NCI-H2196 treated with DMSO at 0.1 percent for 48 hours (cell line): ENCODE measurements around the gene CD164.

Experiments
- DNase-seq: peaks from one replicate; lab custom pipeline; 2025; ENCODE audit not compliant: unreplicated experiment; lab: John Stamatoyannopoulos, UW

The CD164 gene

DNA sequence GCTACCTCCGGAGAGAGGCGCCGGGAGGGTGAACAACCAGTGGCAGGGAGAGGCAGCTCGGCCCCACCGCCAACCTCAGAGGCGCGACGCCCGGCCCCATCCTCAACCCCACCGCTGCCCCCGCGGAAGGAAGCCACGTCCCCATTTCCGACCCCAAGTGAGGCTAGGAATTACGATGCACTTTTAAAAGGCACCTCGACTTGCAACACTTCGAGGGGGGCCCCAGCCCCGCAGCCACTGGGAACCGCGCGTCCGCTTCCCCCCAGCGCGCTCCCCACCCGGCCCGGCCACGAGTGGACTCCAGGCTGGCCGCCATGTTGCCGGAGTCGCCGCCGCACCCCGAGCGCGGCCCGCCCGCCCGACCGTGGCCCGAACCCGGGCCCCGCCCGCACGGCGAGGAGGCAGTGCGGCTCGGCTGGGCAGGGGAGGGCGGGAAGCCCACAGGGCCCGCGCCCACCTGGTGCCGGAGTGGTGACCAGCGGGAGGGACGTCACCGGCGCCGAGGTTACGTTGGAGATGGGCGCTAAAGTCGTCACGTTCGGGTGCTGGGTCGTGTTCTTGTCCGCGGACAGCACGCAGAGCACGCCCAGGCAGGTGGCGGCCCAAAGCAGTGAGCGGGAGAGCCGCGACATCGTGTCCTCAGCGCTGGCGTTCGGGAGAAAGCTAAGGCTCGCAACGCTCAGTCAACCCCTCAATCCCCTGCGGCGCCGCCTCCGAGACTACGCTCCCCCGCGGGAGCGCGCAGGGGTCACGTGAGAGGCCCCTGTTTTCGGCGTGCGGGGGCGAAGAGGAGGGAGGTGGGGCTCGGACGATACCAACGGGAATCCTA, at the start of gene CD164:
TSS of gene CD164 (minus strand) at position 721 of the 829 bp plus-strand sequence. CDS start at position 632, 89 bp downstream.
- peak; percentile 94 for DNase-seq

DNA sequence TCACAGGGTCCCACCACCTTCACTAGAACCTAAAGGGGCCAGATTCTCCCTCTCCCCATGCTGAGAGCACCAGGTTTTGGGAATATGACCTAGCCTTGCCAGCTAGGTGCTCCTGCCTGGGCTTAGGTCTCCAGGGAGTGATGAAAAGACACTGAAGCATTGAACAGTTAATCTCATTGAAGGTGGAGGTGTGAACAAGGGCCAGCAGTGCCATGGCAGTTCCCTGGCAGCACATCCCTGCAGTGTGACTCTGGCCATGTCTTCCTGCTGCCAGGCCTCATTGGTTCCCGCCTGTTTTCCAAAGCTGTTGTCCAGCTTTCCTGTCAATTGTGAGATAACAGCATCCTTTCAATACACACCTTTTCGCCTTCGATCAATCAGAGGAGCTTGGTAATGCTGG, 47.2 kb upstream of the CD164 start:
- DNase-seq: no peak

DNA sequence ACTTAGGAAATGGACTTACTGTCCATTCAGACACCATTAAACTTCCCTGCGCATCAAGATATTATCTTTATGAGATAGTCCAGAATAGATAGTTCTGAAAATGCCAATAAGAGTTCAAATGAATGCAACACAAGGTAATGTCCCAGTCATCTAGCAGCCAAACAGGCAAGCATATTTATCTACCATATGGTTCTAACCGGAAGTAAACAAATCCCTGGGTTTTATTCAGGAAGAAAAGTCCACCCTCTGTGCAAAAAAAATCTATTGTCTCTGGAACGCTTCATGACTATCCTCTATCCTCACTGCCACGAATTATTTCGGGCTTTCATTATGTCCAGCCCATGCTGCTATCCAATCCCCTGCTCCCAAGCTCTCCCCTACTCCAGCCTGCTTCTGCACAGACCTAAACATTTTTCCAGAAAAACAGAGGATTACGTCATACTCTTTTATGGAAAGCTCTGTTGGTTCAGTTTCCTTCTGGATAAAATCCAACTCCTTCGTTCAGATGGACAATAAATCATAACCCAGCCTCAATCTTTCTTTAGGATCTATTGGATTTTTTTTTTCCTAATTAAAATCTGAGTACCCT, 46.7 kb upstream of the CD164 start:
- no peak for DNase-seq

DNA sequence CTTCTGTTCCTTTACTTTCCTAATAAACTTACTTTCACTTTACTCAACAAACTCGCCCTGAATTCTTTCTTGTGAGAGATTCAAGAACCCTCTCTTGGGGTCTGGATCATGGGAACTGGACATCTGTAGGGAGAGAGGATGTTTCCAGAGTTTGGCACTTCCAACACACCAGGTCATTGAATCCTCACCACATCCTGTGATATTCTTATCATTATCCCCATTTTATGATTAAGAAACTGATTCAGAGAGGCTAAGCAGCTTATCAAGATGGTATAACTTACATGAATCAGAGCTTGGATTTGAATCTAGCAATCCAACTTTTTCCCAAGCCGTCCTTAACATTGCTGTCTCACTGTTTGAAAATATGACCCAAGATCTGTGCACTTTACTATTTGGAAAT, 42.7 kb upstream of the CD164 start:
- DNase-seq: no peak

DNA sequence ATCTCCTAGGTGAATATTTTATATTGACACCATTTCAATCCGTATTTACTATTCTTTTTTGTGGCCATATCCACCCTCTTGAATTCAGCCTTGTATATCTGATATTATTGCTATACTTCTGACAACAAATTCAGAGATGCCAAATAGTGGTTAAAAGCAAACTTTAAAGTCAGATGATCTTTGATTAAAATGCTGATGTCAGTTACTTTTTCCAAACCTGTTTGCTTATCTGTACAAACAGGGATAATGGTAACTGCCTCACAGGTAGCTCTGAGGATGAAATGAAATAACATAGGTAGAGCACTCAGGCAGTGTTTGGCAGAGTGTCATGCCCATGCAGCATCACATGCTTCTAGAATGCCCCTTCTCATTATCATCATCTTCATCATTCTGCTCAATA, 38.9 kb upstream of the CD164 start:
- DNase-seq: no peak

DNA sequence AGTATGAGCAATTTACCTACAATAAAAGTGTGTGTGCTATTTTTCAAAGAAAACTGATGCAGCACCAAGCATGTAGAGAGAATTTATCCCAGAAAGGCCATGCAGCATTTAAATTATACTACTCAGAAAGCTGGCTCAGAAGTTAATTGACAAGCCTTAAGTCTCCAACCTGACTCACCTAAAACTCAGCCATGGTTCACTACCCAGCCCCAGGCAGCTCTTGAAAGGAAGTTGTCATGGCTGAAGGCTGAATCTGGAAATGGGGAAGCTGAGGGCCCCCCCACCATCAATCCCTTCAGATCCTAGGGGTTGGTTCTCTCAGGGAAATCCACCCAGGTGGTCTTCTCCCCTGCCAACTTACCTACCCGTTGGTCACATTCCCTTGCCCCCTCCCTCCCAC, 38.5 kb upstream of the CD164 start:
- DNase-seq: no peak

DNA sequence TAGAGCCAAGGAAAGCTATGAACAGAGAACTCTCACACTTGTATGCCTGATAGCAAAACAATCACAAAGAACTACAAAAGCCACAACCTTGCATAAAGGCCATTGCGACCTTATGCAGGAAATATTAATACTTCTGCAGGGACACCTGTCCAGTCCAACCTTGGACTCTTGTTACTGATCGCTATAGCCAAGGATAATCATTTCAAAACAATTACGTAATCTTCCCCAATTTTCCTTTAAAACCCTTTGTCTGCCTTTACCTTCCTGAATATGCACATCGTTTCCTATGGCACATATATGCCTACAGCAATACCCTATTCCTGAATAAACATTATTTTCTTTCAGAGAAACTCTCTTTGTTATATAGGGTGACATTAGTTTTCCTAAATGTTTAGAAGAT, 35.4 kb upstream of the CD164 start:
- DNase-seq: no peak

DNA sequence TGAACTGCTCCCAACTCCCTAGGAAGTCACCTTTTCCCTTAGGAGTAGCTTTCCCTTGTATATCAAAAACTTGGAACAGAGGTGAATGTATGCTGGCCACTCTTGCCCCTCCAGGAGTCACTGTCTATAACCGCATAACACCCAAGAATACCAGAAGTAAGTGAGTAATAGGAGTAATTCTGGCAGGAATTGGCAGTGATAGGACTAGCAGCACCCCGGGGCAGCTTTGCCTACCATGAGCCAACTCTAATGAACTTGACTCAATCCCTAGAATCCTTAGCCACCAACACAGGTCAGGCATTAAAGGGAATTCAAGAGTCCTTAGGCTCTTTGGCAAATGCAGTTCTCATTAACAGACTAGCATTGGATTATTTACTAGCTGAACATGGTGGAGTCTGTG, 28.8 kb upstream of the CD164 start:
- DNase-seq: no peak

DNA sequence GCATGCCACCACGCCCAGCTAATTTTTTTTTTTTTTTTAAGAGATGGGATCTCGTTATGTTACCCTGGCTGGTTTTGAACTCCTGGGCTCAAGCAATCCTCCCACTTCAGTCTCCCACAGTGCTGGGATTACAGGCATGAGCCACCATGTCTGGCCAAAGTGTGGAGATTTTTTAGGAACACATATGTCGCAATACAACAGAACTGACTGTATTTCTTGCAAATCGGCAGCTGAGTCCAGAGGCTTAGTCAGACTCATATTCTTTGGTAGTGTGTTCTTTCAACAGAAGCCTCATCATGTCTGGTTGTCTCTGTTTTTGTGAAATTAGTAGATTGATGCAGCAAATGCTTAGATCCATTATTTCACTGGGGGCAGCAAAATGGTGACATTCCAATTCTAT, 23.9 kb upstream of the CD164 start:
- DNase-seq: no peak

DNA sequence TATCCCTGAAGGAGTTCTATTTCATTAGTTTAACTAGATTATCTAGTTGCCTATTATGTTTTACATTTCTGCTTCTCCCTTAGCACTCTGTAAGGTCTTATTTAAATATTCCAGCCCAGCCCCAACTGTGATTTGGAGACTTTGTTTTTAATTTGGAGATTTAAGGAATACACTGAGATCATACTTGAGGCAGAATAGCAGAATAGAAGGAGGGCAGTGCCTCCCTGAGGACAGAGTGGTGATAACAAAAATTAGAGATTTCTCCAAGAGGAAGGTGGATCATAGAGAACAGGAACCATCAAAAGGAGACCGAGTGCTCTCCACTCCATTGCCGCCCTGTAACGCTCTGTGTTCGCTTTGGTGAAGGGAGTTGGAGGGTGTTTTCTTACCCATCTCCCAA, 14.8 kb upstream of the CD164 start:
- no peak for DNase-seq

DNA sequence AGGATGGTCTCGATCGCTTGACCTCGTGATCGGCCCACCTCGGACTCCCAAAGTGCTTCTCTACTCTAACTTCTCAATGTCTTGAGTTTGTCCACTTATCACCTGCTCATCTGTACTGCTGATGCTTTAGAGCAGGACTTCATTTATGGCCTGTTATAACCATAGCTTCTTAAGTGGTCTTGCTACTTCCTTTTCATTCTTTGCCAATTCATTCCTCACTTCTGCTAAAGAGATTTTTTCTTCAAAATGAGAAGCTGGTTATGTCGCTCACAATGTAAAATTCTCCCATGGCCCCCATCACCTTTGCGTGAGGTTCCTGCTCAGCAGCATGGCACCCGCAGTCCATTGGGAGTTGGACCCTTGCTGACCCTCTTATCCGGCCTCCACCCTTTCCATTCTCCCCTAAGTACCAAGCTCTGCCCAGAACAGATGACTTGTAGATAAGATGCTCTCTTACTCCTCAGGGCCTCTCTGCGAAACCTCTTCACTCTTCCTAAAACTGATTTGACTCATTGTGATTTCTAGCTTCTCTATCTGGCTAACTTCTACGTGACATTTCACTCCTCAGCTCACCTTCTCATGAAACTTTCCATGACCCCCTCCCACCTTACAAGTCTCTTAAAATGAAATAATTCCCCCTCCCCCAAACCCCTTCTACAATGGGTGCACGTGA, 13.9 kb upstream of the CD164 start:
- no peak for DNase-seq

DNA sequence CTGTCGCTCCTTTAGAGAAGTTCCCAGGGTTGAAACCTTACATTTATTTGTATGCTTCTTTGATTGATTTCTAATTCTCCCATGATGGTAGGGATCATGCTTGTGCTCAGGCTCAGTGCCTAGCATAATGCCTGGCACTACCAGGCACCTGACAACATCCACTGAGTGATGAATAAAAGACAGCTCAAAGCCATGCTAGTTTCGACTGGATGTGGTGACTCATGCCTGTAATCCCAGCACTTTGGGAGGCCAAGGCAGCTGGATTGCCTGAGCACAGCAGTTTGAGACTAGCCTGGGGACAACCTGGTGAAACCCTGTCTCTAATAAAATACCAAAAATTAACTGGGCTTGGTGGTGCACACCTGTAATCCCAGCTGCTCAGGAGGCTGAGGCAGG, 11.6 kb upstream of the CD164 start:
- no peak for DNase-seq

DNA sequence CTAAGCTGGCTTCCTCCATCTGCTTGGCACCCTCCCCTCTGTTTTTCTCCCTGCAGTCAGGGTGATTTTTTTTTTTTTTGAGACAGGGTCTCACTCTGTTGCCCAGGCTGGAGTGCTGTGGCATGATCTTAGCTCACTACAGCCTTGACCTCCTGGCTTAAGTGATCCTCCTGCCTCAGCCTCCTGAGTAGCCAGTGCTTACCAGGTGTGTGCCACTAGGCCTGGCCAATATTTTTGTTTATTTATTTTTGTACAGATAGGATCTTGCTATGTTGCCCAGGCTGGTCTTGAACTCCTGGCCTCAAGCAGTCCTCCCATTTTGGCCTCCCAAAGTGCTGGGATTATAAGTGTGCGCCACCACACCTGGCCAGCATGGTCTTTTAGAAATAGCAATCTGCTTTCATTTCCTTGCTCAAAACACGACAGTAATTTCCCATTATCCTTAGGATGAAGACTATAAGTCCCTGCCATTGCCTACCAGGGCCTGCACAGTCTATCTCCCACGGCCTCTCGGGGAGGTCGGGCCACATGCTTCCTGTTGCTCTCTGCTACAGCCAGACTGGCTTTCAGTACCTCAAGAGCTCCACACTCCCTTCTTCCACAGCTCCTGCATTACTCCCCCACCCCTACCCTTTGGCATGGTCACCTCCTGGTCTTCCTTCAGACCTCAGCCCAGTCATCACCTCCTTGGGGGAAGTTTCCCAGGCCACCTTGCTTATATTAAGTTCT, 11.1 kb upstream of the CD164 start:
- DNase-seq: no peak

DNA sequence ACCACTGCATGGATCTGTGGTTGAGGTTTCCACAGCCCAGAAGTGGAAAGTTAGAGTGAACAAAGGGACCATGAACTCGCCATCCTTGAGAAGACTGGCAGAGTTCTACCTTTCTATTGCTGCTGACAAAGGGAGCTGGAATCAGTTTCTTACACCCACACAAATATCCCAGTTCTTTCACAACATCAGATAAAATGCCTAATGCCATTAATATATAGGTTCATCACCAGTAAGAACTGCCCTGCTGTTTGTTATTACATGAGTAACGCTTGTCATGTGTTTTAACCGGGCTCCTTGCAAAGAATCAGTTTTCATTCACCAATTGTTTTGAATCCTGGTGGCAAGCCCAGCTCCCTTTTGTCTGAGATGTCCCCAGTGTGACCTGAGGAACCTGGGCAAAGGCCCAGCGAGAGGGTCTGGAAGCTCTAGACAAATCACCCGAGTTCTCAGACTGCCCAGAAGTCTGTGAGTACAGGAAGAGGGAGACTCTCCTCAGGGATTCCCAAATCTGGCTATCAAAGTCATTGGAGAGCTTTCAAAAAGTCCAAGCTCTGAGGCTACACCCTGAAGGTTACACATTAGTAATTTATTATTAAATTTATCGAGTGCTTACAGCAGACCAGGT, 7.5 kb upstream of the CD164 start:
- no peak for DNase-seq

DNA sequence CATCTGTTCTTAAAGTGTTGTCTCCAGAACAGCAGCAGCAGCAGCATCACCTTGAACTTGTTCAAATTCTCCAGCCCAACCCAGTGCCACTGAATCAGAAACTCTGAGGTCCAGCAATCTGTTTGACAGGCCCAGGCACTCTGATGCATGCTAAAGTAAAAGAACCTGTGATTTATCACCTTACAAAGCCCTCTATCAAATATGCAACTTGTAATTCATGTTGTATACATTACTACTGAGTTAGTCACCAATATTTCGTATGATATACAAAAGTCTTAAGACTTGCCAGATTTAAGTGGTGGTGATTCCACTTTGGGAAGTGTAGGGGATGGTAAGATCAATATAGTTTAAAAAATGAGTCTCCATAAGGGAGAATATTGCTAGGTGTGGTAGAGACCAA, 6.0 kb upstream of the CD164 start:
- no peak for DNase-seq

DNA sequence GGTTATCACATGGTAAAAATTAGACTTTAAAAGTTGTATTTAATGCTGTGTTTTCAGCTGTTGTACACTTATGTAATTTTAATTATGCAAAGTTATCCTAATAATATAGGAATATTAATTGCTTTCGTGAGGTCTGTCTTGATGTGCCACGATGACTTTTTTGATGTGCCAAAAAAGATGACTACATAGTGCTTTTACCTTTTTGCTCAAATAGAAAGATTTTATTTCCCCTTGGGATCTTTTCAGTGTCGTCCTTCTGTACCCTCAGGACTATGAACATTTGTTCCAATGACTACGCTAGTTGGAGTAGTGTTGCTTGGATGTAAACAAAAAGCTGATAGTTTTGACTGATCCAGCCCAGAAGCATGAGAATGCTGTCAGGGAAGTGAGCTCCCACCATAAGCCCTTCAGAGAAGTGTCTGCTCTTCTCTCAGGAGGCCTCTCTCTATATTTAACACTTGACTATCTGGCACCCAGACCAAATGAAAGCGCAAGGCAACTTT, 1.2 kb upstream of the CD164 start:
- no peak for DNase-seq

DNA sequence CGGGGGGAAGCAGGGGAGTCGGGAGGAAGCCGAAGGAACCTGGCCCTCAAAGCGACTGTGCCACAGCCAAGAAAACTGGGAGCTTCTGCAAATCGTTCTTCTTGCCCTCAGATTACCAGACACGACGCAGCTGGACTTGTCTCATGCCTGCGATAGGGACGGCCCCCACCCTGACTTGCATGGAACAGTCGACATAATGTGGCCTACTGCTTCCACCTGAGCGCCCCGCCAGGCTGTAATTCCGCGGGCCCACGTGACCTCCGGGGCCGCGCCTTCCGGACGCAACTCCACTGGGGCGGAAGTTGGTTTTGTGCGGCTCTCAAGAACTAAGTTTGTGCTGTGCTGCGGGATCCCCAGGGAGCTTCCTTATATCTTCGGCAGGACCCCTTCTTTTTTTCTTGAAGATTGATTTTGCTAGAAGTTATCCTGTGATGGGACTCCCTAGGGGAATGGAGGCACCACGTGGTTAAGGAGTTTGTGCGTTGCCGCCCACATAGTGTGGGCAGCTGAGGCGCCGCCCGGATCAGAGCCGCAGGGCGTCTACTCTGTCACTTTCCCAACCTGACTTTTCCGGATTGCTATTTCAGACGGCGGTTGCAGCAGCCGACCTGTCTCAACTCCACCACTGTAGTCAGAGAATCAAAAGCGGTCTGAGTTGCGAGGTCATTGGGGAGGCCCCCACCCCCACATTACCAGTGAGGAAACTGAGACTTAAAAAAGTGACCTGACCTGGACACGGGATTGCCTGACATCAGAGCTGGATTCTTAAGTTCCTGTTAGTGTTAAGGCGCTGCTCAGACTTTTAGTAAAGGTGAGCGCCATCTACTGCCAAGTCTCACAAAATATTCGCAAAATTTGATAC, 540 bp upstream of the CD164 start:
- DNase-seq: peak; percentile 94

DNA sequence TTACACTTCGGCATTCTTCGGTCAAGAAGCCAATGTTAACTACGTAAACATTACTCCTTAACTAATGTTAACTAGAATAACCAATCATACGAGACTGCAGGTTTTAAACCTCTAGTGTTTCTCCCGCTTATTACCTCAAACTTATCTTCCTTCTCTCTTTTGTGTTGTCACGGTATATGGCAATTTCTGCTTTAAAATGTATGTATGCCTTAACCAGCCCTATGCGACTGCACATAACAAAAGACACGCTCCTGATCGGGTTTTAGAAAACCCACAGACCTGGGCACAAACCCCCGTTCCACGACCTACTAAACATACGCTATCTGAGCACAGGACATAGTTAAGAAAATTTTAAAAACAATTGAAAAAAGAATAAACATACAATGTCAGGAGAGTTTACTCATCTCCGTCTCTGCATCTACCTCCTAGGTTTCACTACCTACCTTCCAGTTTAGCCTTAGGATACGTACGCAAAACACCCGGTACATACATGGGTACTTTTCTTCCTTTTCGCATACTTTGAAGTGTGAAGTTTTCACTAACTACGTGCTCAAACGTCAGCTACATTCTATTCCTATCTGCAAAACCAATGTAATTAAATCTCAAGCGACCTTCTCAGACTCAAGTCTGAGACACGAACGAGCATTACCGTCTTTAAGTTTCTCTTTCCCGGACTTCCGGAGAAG, 1.1 kb downstream of the CD164 start:
- DNase-seq: no peak

DNA sequence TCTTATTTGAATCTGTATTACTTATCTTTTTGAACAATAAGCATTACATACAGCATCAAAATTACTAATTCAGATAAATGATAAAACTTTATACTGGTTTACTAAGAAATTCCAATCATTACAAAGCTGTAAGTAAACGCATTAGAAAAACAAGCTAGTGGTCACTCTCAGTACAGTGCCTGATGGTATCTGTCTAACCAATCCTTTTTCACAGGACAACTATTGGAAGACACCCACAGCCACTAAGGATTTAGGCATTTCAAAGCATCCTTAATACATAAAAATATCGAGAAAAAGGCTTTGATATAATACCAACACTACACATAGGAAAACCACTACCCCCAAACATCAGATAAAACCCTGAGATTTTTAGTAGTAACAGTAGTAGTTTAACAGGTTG, 2.6 kb downstream of the CD164 start:
- DNase-seq: no peak
